AG04450 (cell line): ENCODE results near the gene VIPR1. TPM values are rescaled to one million over a fixed set of nuclear protein-coding genes. Genes with fewer than 3 reads are reported as not detected.
A peak's percentile ranks its signal among the peaks of the same experiment; 100 is the strongest.

Source experiments
- CTCF ChIA-PET: fragments of 300-600, 350-600 bp; formaldehyde crosslinking; extraction: SDS; loops from one replicate; lab custom pipeline; 2022; ENCODE audit warnings: antibody characterized with exemption, inconsistent platforms; lab: Charles Lee
- POLR2A ChIA-PET: fragments of 350-600 bp; formaldehyde crosslinking; extraction: SDS; loops from one replicate; lab custom pipeline; 2021; ENCODE audit warnings: antibody characterized with exemption, inconsistent platforms; lab: Yijun Ruan, JAX
- DNase-seq: peaks from one replicate; pipeline ENCODE4 v3.0.0-alpha.2; 2011; ENCODE audit warnings: low read depth, low spot score
- H3K27ac ChIP-seq: one replicate; pipeline ENCODE4 v1.5.1; 2012; ENCODE audit warnings: low read depth, low read length, control low read depth
- H3K27me3 ChIP-seq: one replicate; pipeline ENCODE4 v1.6.0; 2012; ENCODE audit warnings: low read length; ENCODE audit not compliant: control insufficient read depth, insufficient read depth
- H3K4me3 ChIP-seq: 2 replicates; pipeline ENCODE4 v1.5.1; 2011; ENCODE audit warnings: mild to moderate bottlenecking, low read depth, low read length, control low read depth
- H3K9me3 ChIP-seq: 2 replicates; pipeline ENCODE4 v1.5.1; 2012; ENCODE audit warnings: low read length; ENCODE audit not compliant: control insufficient read depth, insufficient read depth
- CTCF ChIP-seq: IDR thresholded peaks from 2 replicates; pipeline ENCODE4 v1.5.1; 2011; ENCODE audit warnings: low read depth, low read length, control low read depth, inconsistent platforms
- polyA plus RNA-seq: library from polyadenylated mRNA; depleted of rRNA; stranded (reverse); fragments of >200 nt; gene quantifications from 2 replicates; pipeline ENCODE4 v1.2.3, GENCODE V29; 2011

VIPR1 gene
- polyA plus RNA-seq, 1 experiment = not detected

GRCh38 chr3:42517117-42517516 is 14.7 kb downstream of the VIPR1 start:
- Histone ChIP-seq H3K4me3 (no peak overlapping the region), H3K27ac (no peak overlapping the region), H3K9me3 (no peaks in the 10 kb centered on the region), H3K27me3 (peaks cover 3% of the 10 kb centered on the region)
- TF ChIP-seq CTCF = no peak
- DNase-seq = no peak
- ChIA-PET POLR2A (no interaction called here), CTCF (interaction anchor here (0.8 kb wide), 1 partner anchor 30 kb away, joined by 3 read pairs; no protein-coding TSS in a partner anchor)

GRCh38 chr3:42518800-42519567 is 16.5 kb downstream of the VIPR1 start:
- Histone ChIP-seq H3K27ac (no peak overlapping the region), H3K27me3 (peaks cover 3% of the 10 kb centered on the region), H3K4me3 (no peak overlapping the region), H3K9me3 (no peaks in the 10 kb centered on the region)
- DNase-seq = no peak
- 0 out of 2 replicates have a peak, but pooled peaks have one; percentile 2 for TF ChIP-seq CTCF
- ChIA-PET CTCF (no interaction called here), POLR2A (no interaction called here)

GRCh38 chr3:42519568-42519962 is 17.1 kb downstream of the VIPR1 start:
- POLR2A ChIA-PET = no interaction called here
- no peak for DNase-seq
- Histone ChIP-seq H3K9me3 (no peaks in the 10 kb centered on the region), H3K27ac (no peak overlapping the region), H3K4me3 (no peak overlapping the region), H3K27me3 (peaks cover 3% of the 10 kb centered on the region)
- TF ChIP-seq CTCF = no peak
- CTCF ChIA-PET = no interaction called here

DNA sequence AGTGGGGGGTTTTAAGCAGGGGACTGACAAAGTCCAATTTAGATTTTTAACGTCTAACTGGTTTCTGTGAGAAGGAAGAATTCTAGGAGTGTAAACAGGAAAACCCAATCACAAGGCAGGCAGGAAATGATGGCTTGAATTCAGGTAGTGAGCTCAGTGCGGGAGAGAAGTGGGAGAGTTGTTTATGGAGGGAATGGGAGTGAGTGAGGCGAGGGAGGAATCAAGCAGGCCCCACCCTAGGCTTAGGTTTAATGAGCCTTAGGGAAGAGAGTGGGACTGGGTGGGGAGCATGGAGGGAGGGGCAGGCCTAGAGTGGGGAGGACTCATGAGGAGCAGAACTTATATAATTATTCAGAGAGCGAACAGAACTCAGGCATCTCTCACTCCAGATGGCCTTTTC is 17.9 kb downstream of the VIPR1 start:
- Histone ChIP-seq H3K4me3 (no peak overlapping the region), H3K27ac (no peak overlapping the region), H3K9me3 (no peaks in the 10 kb centered on the region), H3K27me3 (peaks cover 3% of the 10 kb centered on the region)
- no peak for TF ChIP-seq CTCF
- no peak for DNase-seq
- CTCF ChIA-PET = no interaction called here
- POLR2A ChIA-PET = no interaction called here

DNA sequence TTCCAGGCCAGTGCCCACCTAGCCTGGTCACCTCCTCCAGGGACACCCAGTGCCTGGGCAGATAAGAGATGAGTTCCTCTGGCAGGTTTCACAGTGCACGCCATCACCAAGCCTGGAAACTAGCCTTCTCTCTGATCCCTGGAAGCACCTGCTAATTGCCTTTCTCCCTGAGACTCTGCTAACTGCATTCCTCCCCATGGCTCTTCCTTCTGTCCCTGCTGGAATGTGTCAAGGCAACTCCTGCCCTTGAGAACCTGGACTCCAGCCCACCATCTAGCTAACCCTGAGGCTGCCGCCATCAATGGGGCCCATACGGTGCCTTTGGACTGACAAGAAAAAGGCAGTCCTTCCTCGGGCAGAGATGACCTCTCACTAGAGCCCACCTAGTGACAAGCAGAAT is 18.5 kb downstream of the VIPR1 start:
- CTCF ChIA-PET = no interaction called here
- no peak for TF ChIP-seq CTCF
- H3K4me3 ChIP-seq = no peak overlapping the region
- H3K9me3 ChIP-seq = no peaks in the 10 kb centered on the region
- POLR2A ChIA-PET = no interaction called here
- DNase-seq = no peak
- no peak overlapping the region for H3K27ac ChIP-seq
- peaks cover under 1% of the 10 kb centered on the region for H3K27me3 ChIP-seq
